ENCODE results near the gene OPCML. TPM values are rescaled to one million over a fixed set of nuclear protein-coding genes. Genes with fewer than 3 reads are reported as not detected.
A peak's percentile ranks its signal among the peaks of the same experiment; 100 is the strongest.

The OPCML gene
- total RNA-seq, 1 donor from 2014 or later = 1.2 TPM

GRCh38 chr11:133325711-133326110 lies 206.6 kb downstream of the OPCML start:
- no peaks in the 10 kb centered on the region for H3K27me3 Mint-ChIP-seq (ENCODE audit: low read depth)

GRCh38 chr11:133323354-133323753 lies 208.9 kb downstream of the OPCML start:
- TF ChIP-seq CTCF (conservative IDR thresholded peaks at IDR 0.05) = no peak
- no peaks in the 10 kb centered on the region for H3K36me3 Mint-ChIP-seq (ENCODE audit: low read depth)
- no peak overlapping the region for H3K27ac Mint-ChIP-seq (ENCODE audit: unreplicated experiment)
- H3K9me3 Mint-ChIP-seq = no peaks in the 10 kb centered on the region
- H3K4me1 Mint-ChIP-seq = peaks cover 45% of the 10 kb centered on the region
- no peaks in the 10 kb centered on the region for H3K27me3 Mint-ChIP-seq (ENCODE audit: low read depth)
- DNase-seq (ENCODE audit: low read depth, low spot score) = no peak
- no peak overlapping the region for H3K4me3 Mint-ChIP-seq

More at GRCh38 chr11:133325711-133326110, 206.6 kb downstream of the OPCML start:
- DNase-seq (ENCODE audit: low read depth, low spot score) = no peak
- Mint-ChIP-seq H3K4me3 (no peak overlapping the region), H3K27ac (ENCODE audit: unreplicated experiment) (peak overlapping the region; percentile 79), H3K4me1 (peaks cover 39% of the 10 kb centered on the region), H3K36me3 (ENCODE audit: low read depth) (no peaks in the 10 kb centered on the region), H3K9me3 (no peaks in the 10 kb centered on the region)
- TF ChIP-seq CTCF (conservative IDR thresholded peaks at IDR 0.05) = no peak

- no peak overlapping the region for H3K4me3 Mint-ChIP-seq
- H3K27me3 Mint-ChIP-seq (ENCODE audit: low read depth) = no peaks in the 10 kb centered on the region
- TF ChIP-seq CTCF (conservative IDR thresholded peaks at IDR 0.05) = no peak
- H3K27ac Mint-ChIP-seq (ENCODE audit: unreplicated experiment) = no peak overlapping the region
- peaks cover 2% of the 10 kb centered on the region for H3K9me3 Mint-ChIP-seq
- H3K36me3 Mint-ChIP-seq (ENCODE audit: low read depth) = peaks cover 2% of the 10 kb centered on the region
- peaks cover 14% of the 10 kb centered on the region for H3K4me1 Mint-ChIP-seq
- no peak for DNase-seq (ENCODE audit: low read depth, low spot score)
Measured at GRCh38 chr11:133318221-133318620, 214.1 kb downstream of the OPCML start.

GRCh38 chr11:133311230-133311629 lies 221.1 kb downstream of the OPCML start:
- no peak for DNase-seq (ENCODE audit: low read depth, low spot score)
- peaks cover 5% of the 10 kb centered on the region for H3K4me1 Mint-ChIP-seq
- H3K36me3 Mint-ChIP-seq (ENCODE audit: low read depth) = peaks cover 2% of the 10 kb centered on the region
- H3K27me3 Mint-ChIP-seq (ENCODE audit: low read depth) = no peaks in the 10 kb centered on the region
- peaks cover 9% of the 10 kb centered on the region for H3K9me3 Mint-ChIP-seq
- TF ChIP-seq CTCF (conservative IDR thresholded peaks at IDR 0.05) = no peak
- H3K27ac Mint-ChIP-seq (ENCODE audit: unreplicated experiment) = no peak overlapping the region
- no peak overlapping the region for H3K4me3 Mint-ChIP-seq

GRCh38 chr11:133306019-133306418 lies 226.3 kb downstream of the OPCML start:
- no peak for TF ChIP-seq CTCF (conservative IDR thresholded peaks at IDR 0.05)
- Mint-ChIP-seq H3K27ac (ENCODE audit: unreplicated experiment) (no peak overlapping the region), H3K4me1 (no peaks in the 10 kb centered on the region), H3K9me3 (peaks cover 7% of the 10 kb centered on the region), H3K27me3 (ENCODE audit: low read depth) (no peaks in the 10 kb centered on the region), H3K4me3 (no peak overlapping the region), H3K36me3 (ENCODE audit: low read depth) (no peaks in the 10 kb centered on the region)
- no peak for DNase-seq (ENCODE audit: low read depth, low spot score)

Measured in neural crest cell (in vitro differentiated cells).